ENCODE results near the gene MTCL3.
"Not testable (repeated sequence)": the region's sequence is repeated elsewhere in the genome, so short reads cannot be mapped to it uniquely, and the experiment has no call there.

Gene MTCL3

DNA sequence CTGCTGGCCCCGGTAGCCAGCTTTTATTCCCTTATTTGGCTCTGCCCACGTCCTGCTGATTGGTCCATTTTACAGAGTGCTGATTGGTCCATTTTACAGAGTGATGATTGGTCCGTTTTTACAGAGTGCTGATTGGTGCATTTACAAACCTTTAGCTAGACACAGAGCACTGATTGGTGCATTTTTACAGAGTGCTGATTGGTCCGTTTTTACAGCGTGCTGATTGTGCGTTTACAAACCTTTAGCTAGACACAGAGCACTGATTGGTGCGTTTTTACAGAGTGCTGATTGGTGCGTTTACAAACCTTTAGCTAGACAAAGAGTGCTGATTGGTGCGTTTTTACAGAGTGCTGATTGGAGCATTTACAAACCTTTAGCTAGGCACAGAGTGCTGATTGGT is 90.6 kb downstream of the MTCL3 start:
- DNase-seq (ENCODE audit: low read depth in 2 of 2): not testable (repeated sequence)

DNA sequence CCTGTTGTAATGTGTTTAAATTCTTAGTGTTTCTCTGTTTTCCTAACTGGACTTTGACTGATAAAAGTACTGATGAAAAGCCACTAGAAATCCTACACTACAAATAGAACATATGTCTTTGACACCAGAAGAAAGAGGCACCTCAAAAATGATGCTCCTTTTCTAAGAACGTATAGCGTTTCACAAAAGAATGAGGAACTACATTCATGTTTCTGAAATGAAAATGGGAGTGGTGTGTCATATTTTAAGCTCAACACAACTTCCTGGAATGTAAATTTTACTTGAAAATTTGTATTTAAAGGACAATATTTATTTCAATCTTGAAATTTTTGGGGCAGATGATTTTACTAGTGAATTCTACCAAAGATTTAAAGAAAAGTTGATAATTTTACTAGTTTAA is 95.2 kb downstream of the MTCL3 start:
- DNase-seq (ENCODE audit: low read depth in 2 of 2): no peak
